Activated CD4-positive, CD25-positive, alpha-beta regulatory T cell treated with anti-CD3 and anti-CD28 coated beads, Interleukin-2, amount 50 U/mL, for 16 hours (primary cell): Measurements from ENCODE around the gene RERE.
"Not testable (repeated sequence)": the region's sequence is repeated elsewhere in the genome, so short reads cannot be mapped to it uniquely, and the experiment has no call there.

Experiments
- DNase-seq: peaks from one replicate; pipeline ENCODE4 v3.0.0-alpha.2; 2020; ENCODE audit warnings: low read depth, low spot score

RERE gene

DNA sequence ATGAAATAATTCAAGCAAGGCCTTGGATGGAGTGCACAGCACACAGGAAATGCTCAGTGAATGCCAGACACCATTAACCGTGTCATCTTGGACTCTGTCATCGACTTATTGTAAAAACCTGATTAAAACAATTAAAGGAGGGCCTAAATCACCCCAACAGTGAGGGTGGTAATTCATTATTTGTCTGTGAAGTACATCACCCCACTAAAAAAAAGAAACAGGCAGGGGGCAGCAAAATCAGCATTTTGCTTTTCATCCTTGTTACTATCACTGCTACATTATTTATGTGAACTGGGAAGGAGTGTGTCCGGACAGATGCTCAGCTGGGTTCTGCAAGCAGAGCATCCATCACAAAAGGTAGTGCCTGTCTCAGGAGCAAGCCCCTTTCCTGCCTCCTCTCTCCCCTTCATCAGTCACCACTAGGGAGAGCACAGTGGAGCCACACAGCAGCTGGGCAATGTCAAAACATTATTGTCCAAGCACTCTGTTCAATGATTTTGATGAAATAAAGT is 98.5 kb downstream of the RERE start:
- no peak for DNase-seq

DNA sequence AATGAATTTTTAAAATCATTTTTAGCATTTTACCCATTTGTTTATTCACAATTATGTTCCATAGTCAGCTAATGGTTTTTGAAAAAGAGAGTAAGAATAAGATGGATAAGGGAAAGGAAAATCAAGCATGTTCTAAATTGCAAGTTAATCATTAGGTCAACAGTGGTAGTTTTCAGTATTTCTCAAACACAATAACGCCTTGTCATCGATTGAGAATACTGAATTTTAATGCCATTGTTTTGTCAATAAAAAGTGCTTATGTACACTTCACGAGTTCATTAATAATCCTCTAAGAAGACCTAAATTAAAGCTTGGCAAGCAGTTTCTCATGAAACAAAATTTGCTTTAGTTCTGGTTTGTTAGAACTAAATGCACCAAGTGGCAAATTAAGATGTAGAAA is 100.3 kb downstream of the RERE start:
- no peak for DNase-seq

DNA sequence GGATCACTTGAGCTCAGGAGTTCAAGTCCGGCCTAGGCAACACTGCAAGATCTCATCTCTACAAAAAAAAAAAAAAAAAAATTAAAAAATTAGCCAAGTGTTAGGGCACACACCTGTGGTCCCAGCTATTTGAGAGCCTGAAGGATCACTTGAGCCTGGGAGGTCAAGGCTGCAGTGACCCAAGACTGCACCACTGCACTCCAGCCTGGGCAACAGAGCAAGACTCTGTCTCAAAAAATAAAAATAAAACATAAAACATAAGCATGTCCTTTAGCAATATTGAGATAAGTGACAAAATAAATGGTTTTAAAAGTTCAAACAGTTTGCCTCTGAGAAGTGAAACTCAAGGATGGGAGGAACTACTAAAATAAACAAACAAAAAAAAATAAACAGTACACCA is 101.2 kb downstream of the RERE start:
- no peak for DNase-seq

DNA sequence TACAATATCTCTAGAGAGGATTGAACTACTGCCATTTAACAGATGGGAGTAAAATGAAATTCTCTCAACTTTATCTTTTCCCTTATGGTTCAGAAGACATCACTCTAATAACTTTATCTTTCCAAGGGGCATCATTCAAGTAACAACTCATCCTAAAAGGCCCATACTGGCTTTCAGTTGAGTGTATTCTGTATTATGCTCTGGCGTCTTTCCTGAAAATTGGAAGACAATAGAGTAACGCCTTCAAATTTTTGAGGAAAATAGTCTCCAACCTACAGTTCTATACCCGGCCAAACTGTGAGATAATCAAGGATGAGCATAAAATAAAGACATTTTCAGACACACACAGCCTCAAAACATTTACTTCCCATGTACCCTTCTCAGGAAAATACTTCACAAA is 103.3 kb downstream of the RERE start:
- DNase-seq = no peak

DNA sequence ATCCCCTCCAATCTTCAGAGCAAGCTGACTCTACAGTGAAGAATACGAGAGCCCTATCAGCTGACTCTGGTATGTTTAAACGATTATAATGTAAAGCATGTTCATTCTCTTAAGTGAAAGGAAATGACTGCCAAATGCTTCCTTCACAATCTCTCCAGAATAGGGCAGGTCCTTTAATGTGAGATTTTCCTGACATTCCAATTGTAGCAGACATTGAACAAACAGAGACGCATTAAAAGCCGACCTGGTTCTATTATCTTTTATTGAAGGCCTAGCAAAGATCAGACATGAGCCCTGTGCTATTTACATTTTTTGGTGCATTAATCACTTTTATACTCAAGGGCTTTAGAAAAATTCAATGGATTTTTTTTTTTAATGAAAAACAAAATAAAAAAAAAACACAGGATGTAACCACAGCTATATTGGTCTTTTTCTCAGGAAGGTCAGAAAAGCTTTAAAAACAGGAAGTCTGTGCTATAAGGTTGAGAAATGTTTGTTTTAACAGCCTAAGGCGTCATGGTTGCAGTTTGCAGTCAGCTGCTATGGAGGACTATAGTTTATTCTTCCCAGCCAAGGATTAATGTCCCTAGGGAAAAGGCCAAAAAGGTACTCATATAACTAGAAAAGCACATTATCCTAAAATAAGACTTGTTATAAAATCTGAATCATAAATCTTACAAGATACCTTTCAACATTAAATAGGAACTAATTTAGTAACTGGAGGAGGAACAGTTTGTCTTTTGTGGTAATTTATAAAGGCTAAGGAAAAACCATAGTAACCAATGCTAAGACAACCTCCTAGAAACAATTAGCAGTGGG is 104.8 kb downstream of the RERE start:
- no peak for DNase-seq

DNA sequence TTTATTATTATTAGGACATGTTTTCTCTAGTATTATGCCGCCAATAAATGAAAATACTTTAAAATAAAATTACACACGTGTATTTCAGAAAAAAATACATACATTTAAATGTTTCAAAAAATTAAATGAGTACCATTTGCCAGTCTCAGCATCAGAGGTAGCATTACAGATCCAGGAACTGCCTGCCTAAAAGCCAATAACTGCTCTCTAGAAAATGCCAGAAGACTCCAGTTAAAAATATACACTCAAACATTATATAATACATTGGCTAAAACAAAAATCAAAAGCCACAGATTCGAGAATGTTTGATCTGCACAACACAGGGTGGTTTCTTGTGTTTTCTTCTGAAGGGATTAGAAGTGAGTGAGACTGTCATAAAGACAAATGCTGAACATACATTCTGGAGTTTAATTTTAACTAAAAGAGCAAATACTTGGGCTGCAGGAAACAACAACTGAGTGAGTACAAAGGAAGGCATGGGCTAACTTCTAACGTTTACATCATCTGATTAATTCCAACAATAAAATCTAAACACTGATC is 105.5 kb downstream of the RERE start:
- DNase-seq = no peak

DNA sequence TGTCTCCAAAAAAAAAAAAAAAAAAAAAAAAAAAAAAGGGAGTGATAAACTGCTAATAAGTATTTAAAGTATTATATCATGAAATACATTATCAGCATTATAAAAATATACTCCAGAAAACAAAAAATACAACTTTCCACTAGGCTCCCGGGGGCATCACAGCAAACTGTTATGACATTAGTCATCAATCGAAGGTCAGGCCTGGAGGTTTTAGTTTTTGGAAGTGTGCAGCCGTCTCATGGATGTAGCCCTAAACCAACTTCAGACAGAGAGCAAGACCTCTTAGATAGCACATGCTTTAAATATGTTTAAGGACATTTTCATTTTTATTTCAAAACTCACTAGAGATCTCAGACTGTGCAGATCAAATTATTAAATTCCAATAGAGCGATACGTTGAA is 106.3 kb downstream of the RERE start:
- DNase-seq = no peak

DNA sequence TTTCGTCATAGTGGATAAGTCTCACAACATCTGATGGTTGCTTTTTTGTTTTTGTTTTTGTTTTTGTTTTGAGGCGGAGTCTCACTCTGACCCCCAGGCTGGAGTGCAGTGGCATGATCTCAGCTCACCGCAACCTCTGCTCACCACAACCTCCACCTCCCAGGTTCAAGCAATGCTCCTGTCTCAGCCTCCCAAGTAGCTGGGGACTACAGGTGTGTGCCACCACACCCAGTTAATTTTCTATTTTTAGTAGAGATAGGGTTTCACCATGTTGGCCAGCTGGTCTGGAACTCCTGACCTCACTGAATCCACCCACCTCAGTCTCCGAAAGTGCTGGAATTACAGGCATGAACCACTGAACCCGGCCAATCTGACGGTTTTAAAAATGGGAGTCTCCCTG is 109.2 kb downstream of the RERE start:
- no peak for DNase-seq

DNA sequence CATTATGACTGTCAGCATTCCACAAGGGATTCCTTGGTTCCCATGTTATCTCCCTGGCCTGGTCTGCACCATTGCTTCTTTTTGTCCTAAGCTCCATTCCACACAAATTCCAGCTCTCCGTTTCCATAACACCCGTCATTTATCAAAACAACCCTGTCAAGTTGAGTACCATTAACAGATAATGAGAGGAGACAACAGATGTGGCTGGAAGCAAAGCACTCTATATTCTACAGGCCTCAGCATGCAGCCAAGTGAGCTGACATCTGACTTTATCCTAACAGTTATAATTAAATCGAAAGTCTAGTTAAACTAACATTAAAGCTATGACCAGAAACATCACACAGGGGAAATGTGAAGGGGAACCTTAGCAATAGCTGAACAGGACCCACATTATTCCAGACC is 110.4 kb downstream of the RERE start:
- no peak for DNase-seq

DNA sequence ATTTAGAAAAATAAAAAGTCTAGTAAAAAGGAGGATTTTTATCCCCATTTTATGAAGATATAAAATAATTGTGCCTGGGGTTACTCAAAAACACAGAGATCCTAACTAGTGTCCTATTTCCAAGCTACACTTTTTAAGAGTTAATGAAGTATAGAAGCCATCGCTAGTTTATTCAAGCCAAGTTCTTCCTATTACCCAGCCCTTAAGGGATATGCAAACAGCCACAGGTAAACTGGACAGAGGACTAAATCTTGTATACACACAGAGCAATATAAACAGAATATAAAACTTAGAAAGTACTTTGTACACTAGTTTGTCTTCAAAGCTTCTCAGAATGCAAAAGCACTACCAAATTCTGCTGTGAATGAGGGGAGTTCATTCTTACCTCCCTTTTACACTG is 111.1 kb downstream of the RERE start:
- no peak for DNase-seq

DNA sequence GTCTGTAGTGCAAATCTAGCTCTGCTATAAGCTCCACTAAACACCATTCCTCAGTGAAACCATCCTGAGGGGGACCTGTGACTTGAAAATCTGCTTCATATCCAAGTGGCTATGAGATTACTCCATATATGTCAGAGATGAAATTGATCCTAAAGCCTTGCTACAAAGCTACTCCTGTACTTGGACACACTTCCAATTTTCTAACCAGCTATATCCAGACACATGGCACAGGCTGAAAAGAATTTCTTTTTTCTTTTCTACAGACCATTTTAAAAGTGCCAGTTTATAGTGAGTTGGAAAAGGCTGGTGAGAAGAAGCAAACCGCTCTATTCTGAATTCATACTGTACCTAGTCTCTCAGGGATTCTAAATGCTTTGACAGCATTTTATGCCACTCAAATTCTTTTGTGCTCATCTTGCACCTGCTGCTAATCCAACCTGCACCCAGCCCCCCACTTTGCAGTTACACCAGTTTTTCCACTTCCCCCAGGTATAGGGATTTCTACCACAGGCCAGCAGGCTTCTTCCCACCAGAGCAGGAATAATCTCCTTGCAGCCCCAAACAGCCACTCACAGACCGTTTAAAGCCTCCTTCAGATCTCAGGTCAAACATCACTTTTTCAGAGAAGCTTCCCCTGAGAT is 112.5 kb downstream of the RERE start:
- no peak for DNase-seq

DNA sequence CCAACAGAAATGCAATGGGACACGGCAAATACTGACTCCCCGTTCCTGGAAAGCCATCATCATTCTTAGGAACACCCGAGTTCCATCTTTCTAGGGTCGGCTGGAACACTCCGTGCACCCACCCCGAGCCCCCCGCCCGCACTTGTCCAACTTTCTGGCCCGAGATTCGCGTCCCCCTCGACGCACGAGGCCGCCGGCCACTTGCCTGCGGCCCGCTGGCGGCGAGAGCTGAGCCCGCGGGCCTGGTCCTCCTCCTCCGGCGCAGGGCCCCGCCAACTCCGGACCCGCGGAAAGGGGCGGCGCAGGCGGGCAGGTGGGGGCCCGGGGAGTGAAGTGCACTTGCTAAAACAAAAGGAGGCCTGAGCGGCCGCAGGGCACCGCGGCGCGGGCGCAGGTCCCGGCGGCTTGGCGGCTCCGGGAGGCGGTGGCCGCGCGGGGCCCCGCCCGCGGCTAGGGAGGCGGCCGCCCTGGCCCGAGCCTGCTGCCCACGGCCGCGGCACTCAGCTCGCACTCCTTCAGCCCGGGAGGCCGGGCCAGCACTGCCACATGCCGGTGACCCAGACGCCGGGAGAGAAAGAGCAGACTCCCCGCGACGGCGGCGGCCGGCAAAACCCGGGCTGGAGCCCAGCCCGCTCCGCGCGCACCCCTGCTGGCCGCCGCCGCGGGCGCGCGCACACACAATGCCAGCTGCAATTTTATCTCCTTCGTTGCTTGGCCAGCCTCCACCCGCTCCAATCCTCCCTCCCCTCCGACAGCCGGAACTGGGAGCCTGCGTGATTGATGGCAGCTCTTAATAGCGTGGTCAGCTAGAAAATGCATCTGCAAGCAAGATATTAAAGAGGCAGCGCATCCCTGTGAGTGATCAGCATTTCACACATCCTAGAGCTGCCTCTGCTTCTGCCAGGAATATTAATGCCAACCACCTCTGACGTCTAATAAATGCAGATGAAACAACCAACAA is 114.3 kb downstream of the RERE start:
- DNase-seq = peak; percentile 16

DNA sequence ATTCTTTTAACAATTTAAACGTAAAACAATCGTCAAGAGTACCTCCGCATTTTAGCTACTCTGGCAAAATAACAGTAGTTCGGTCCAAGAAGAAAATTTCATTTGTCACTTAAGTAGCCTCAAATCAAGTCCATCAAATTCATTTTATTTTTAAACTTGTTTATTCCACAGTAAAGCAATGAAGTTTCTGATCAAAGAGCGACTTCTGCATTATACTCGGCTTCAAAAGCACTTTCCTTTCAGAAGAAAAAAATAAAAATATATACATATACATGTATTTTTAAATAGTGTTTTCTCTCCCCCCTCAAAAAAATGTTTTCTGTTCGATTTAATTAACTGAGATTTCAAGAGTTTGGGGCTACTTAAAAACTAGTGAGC is 115.0 kb downstream of the RERE start:
- no peak for DNase-seq

DNA sequence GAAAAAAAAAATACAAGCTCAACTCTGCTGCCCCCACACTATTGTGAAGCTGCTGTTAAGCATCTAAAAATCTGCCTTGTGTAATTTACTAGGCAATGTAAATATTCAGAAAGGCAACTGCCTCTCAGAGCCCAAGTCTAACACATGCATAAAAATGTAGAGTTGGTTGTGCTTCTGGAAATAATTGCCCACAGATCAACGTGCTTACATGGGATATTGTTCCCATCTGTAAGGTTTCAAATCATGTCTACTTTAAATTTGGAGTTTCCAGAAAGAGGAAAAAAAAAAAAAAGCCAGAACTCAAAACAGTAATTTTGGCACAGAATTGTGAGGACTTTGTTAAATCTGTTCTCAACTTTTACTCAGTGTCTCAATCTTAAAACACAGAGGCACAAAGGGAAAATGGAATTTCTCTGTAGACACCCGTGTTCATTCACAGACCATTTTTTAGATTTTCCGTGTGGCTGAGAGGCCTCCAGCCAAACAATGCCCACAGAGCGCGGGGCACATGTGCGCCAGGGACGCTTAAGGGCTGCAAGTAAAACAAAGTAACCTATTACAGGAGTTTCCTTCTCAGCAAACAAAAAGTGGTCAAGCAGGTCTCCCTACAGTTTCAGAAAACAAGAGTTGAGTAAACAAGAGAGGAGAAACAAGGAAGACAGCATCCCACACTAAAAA is 115.5 kb downstream of the RERE start:
- no peak for DNase-seq

DNA sequence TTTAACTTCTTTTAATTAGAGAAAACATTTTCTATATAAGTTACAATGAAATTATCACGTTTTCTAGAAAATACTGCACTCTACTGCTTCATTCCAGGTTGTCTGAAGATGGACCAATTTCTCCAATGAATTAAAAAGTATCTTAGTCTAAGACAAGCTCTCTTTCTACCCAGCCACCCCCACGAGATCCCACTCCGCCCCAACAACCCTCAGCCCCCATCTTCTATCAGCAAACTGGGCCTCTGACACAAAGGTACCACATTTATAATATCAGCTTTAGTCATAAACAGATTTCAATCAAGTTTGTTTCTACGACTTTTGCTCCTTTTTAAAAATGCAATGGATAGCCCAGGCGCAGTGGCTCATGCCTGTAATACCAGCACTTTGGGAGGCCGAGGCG is 117.8 kb downstream of the RERE start:
- no peak for DNase-seq

DNA sequence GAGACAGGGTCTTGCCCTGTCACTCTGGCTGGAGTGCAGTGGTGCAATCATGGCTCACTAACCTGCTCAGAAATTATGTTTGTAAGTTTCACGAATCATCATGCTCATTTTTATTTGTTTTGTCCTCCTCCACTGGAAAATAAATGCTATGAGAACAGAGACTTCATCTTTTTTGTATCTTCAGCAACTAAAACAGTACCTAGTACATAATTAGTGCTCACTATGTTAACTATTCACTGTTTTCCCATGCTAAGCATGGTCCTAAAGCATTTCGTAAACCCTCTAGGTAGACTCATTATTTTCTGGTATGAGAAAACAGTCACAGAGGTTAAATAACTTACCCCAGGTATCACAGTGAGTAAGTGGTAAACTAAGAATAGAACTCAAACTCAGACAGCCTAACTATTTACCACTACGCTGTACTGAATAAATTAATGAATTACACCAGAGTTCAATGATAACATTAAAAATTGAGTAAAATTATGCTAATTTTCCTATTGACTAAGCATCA is 118.4 kb downstream of the RERE start:
- DNase-seq = no peak

DNA sequence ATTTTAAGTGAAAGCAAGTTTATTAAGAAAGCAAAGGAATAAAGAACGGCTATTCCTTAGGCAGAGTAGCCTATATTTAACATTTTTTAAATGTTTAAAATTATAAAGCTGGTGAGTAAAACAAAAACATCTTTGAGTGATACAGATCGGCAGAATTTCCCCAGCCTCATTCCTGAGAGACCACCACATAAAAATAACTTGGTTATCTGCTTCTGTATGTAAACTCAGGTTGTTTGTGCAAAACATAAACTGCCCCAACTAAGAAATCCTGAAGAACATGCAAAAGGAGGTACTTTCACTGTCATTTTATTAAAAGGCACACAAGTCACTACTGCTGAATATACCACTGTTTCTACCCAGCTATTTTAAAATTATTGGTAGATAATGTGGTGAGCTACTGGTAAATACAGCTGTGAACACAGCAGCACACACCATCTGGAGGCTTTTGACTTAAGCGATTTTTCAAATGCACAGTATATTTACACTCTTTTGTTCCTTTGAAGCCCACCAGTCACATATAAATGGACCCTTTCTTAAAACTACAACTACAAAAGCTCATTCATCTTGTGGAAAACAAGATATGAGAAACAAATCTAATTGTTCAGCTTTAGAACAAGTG is 119.3 kb downstream of the RERE start:
- DNase-seq = no peak

DNA sequence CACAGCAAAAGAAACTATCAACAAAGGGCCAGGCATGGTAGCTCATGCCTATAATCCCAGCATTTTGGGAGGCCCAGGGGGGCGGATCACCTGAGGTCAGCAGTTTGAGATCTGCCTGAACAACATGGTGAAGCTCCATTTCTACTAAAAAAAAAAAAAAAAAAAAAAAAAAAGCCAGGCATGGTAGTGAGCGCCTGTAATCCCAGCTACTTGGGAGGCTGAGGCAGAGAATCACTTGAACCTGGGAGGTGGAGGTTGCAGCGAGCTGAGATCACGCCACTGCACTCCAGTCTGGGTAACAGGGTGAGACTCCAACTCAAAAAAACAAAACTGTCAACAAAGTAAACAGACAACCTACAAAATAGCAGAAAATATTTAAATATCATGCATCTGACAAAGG is 122.0 kb downstream of the RERE start:
- DNase-seq = not testable (repeated sequence)

DNA sequence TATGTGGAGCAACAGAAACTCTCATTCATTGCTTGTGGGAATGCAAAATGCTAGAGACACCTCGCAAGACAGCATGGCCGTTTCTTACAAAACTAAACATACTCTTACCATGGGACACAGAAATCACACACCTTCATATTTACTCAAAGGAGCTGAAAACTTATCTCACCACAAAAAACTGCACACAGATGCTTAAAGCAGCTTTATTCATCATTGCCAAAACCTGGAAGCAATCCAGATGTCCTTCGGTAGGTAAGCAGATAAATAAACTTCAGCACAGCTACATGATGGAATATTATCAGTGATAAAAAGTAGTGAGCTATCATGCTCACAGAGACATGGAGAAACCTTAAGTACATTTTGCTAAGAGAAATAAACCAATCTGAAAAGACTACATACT is 124.3 kb downstream of the RERE start:
- DNase-seq = no peak

DNA sequence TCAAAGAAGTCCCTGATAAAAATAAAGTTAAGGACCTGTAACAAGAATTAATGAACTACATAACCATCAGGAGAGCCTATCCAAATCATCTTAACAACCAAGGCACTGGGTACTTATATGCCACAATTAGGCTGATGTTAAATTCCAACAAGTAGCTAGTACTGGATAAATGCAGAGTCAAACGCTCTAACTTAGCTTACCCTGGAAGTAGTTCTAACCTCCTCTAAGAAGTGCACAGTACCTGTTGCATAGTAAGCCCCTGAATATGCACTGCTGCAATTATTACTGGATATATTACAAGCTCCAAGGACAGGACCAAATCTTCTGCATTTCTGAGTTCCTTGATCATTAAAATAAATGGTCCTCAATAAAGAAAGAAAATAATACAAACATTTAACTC is 125.8 kb downstream of the RERE start:
- no peak for DNase-seq

DNA sequence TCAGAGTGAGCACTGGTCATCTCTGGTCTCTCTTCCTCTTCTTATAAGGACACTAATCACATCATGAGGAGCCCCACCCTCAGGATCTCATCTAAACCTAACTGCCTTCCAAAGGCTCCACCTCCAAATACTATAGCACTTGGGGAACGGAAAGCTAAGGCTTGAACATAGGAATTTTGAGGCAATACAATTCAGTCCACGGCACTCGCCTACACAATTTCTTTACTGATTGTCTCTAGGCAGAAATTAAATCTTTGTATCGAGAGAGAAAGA is 127.3 kb downstream of the RERE start:
- no peak for DNase-seq
